GM21390 (cell line): Measurements from ENCODE around the gene ITGB3.

Experiments
- ATAC-seq: cut with Tn5 transposase; IDR thresholded peaks from one replicate; pipeline ENCODE4 v1.9.1; 2021; ENCODE audit not compliant: unreplicated experiment

Gene ITGB3

GRCh38 chr17:47274319-47275069 lies 20.9 kb downstream of the ITGB3 start:
- no peak for ATAC-seq

- no peak for ATAC-seq
These were observed 21.8 kb downstream of the ITGB3 start for GRCh38 chr17:47275245-47275984.

DNA sequence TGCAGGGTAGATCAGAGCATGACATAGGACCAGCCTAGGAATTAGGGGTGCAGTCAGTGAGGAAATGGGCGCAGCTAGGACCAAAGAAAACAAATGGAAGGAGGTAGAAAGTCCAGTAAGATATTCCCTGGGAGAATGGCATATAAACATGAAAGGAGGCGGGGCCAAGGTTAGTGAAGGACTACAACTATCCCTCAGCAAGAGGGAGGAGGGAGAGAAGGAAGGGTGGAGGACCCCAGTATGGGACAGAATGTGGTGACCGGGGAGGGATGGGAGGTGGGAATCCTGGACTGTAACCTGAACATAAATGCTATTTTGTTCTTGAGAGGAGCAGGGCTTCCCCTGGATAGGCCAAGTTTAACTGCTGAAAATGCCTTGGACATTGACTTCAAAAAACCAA lies 22.8 kb downstream of the ITGB3 start:
- no peak for ATAC-seq

DNA sequence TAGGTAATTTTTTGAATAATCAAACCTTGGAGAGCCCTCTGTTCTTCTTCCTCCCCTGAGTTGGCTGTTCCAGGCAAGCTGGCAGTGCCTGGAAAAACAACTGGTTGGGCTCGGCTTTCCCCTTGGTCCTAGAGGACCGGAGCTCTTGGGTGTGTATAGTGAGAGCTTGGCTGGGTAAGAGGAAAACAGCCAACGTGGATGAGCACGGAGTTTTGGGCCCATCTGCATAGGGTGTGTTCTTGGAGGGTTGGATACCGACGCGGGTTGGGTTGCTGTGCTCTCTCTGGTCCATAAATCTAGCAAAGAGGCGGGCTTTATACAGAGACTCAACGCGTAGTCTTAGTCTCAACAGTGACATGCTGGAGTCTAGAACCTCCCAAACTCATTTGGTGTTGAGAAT lies 23.2 kb downstream of the ITGB3 start:
- ATAC-seq, result no peak

GRCh38 chr17:47277921-47278320 lies 24.3 kb downstream of the ITGB3 start:
- ATAC-seq, result no peak

DNA sequence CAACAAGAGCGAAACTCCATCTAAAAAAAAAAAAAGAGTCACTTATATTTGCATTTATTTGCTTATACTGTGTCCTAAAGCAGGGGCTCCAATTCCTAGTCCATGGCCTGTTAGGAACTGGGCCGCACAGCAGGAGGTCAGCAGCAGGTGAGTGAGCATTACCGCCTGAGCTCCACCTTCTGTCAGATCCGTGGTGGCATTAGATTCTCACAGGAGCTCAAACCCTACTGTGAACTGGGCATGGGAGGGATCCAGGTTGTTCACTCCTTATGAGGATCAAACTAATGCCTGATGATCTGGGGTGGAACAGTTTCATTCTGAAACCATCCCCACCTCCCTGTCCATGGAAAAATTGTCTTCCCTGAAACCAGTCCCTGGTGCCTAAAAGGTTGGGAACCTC lies 24.9 kb downstream of the ITGB3 start:
- peak; percentile 6 for ATAC-seq

- peak; percentile 79 for ATAC-seq
These were observed 25.6 kb downstream of the ITGB3 start for GRCh38 chr17:47279062-47279801.

GRCh38 chr17:47280072-47280811 lies 26.6 kb downstream of the ITGB3 start:
- no peak for ATAC-seq

DNA sequence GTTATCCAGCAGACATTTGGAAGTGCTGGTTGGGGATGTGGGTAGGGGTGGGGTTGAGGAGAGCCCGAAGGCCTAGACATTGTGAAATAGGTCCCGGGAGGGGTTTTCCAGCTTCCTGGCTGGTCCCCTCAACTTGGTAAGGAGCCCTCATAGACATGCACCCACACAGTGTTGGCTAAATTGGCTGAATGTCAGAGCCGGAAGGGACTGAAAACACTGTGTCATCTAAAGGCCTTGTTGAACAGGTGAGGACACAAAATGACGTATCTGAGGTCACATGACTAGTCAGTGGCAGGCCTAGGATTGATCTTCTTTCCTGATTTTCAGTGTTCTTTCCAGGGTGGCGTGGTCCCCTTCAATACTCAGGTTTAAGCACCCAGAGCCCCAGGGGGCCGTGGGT lies 27.6 kb downstream of the ITGB3 start:
- no peak for ATAC-seq

DNA sequence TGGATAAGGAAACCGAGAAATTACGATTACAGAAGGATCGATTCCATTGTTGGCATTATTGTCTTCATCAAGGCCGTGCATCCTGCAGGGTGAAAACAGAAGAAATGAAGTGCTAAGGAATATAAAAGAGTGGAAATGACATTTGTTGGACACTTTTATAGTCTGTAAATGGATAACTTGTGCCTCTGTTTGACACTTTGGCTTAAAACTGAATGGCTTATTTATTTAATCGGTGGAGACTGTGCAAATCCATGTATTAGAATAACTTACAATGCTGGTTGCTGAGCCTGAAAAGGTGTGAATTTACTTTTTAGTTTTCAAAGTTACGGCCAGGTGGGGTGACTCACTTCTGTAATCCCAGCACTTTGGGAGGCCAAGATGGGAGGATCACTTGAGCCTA lies 31.4 kb downstream of the ITGB3 start:
- no peak for ATAC-seq

GRCh38 chr17:47286198-47286914 lies 32.7 kb downstream of the ITGB3 start:
- ATAC-seq, result peak; percentile 70

DNA sequence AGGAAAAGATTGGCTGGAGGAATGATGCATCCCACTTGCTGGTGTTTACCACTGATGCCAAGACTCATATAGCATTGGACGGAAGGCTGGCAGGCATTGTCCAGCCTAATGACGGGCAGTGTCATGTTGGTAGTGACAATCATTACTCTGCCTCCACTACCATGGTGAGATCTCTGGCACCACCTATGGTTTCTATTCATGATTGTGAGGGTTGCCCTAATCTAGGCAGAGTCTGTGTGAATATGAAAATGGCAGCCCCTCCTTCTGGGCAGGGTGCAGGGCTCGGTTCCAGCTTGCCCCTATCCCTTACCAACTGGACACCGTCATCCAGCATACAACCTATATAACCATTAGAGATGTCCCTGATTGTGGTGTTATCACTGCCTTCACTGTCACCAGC lies 33.4 kb downstream of the ITGB3 start:
- ATAC-seq, result peak; percentile 31

- no peak for ATAC-seq
These were observed 34.0 kb downstream of the ITGB3 start for GRCh38 chr17:47287639-47288038.

- no peak for ATAC-seq
These were observed 35.0 kb downstream of the ITGB3 start for GRCh38 chr17:47288531-47289116.

- no peak for ATAC-seq
These were observed 35.7 kb downstream of the ITGB3 start for GRCh38 chr17:47289302-47289701.

DNA sequence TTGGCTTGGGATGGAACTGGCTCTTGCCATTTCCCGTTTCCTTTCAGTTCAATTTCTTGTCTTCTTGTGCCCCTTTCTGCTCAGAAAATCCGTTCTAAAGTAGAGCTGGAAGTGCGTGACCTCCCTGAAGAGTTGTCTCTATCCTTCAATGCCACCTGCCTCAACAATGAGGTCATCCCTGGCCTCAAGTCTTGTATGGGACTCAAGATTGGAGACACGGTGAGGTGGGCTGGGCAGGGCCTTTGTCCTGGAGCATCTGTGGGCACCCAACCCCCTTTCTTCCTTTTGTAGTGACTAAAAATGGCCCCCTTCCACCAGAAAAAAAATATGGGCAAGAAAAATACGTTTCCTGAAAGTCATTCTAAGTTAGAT lies 37.2 kb downstream of the ITGB3 start:
- no peak for ATAC-seq

DNA sequence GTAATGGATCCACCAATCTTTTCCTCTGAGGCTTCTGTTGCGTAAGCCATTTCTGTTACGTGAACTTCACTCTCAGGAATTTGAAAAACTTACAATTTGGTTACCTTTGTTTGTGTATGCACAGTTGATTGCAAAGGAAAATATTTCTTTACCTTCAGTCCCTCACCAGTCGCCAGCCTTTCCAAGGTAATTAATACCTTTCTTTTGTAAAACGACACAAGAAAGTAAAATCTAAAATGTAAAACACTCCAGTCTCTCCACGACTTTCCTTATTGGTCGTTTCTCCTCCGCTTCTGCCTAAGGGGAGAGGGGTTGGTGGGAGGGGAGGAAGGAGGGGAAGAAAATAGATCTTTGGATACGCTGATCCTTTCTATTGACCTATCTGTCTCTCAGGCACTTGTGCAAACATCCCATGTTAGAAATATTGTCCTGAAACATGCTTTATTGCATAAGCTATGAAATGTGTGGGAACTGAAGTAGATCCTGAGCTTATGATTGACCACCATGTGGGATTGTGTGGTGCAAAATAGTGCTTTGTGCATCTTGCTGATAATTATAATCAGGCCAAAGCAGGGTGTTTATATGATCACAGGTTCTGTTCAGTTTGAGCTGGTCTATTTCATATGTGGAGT lies 37.7 kb downstream of the ITGB3 start:
- no peak for ATAC-seq

DNA sequence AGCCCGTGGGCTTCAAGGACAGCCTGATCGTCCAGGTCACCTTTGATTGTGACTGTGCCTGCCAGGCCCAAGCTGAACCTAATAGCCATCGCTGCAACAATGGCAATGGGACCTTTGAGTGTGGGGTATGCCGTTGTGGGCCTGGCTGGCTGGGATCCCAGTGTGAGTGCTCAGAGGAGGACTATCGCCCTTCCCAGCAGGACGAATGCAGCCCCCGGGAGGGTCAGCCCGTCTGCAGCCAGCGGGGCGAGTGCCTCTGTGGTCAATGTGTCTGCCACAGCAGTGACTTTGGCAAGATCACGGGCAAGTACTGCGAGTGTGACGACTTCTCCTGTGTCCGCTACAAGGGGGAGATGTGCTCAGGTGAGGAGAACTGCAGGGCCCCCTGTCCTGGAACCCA lies 38.6 kb downstream of the ITGB3 start:
- no peak for ATAC-seq

DNA sequence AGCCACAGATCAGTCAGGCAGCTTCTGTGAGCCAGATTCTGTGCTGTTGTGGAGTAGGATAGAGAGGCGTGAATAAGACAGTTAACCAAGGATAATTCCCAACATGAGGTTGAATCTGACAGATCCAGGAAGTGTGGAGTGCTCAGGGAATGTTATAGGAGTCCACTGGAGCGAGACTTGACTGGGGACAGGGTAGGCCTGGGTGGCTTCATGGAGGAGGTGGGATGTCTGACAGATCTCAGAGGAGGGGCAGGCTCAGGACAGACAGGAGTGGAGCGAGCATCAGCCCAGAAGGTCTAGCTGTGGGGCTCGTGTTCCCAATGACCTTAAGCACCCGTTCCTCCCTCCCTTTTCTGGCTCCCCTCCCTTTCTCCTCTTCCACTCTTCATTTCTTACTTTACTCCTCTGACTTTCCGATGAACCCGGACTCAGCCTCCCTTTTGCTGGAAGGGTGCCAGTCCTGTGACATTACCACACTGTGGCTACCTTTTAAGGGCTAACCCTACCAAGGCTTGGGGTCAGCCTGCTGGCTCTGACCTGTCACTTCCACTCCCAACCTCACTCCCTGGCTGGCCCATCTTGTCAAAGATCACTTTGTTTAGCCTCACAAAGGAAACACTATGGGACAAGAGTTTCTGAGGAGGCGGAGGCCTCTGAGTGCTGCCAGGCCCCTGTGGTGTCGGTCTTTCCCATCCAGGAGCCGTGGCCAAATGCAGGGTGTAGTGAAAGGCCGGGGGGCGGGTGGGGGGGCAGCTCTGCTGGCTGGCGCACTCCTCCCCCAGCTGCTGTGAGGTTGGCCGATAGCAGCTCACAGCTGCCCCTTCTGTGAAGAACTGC lies 41.6 kb downstream of the ITGB3 start:
- no peak for ATAC-seq
